ENCODE results near the gene C1orf74. TPM values are rescaled to one million over a fixed set of nuclear protein-coding genes. Genes with fewer than 3 reads are reported as not detected.

The C1orf74 gene
- total RNA-seq, 1 experiment from 2014 or later, result 4.9 TPM

GRCh38 chr1:209741193-209741592 is 43.2 kb downstream of the C1orf74 start:
- peaks cover 35% of the 10 kb centered on the region for H3K4me1 Mint-ChIP-seq (ENCODE audit: low read depth, unreplicated experiment)
- DNase-seq, result no peak
- TF ChIP-seq, protein P1, sequence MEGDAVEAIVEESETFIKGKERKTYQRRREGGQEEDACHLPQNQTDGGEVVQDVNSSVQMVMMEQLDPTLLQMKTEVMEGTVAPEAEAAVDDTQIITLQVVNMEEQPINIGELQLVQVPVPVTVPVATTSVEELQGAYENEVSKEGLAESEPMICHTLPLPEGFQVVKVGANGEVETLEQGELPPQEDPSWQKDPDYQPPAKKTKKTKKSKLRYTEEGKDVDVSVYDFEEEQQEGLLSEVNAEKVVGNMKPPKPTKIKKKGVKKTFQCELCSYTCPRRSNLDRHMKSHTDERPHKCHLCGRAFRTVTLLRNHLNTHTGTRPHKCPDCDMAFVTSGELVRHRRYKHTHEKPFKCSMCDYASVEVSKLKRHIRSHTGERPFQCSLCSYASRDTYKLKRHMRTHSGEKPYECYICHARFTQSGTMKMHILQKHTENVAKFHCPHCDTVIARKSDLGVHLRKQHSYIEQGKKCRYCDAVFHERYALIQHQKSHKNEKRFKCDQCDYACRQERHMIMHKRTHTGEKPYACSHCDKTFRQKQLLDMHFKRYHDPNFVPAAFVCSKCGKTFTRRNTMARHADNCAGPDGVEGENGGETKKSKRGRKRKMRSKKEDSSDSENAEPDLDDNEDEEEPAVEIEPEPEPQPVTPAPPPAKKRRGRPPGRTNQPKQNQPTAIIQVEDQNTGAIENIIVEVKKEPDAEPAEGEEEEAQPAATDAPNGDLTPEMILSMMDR (IDR thresholded peaks at IDR 0.05; ENCODE audit: unreplicated experiment), result no peak
- BruUV-seq (replicated peaks), result no TSS peak
- peaks cover 2% of the 10 kb centered on the region for H3K9me3 Mint-ChIP-seq (ENCODE audit: low read depth, unreplicated experiment)
- H3K4me3 Mint-ChIP-seq (ENCODE audit: low read depth, unreplicated experiment), result no peak overlapping the region
- CTCF ChIA-PET, result interaction anchor here (1.5 kb wide), 1 partner anchor 172 kb away, joined by 3 read pairs; no protein-coding TSS in a partner anchor
- intact Hi-C loops (cut with micrococcal nuclease; ENCODE audit: unreplicated experiment), result no loop called here
- H3K27ac Mint-ChIP-seq (ENCODE audit: unreplicated experiment), result no peak overlapping the region
- no peaks in the 10 kb centered on the region for H3K27me3 Mint-ChIP-seq (ENCODE audit: unreplicated experiment)
- no peaks in the 10 kb centered on the region for H3K36me3 Mint-ChIP-seq (ENCODE audit: insufficient read depth, unreplicated experiment)

DNA sequence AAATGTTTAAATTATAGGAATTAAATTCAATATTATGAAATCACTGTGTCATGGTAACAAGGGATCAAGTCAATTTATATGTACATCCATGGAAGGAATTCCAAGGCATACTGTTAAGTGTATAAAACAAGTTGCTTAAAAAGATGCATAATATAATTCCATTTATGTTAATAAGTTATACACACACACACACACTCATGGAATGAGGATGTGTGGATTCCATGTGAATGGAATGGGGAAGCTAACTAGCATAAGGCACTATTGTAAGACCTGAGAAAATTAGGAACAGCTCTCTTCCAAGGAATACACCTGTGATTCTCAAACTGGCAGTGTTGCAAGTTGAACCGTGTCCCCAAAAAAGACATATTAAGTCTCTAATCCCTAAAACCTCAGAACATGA is 46.1 kb downstream of the C1orf74 start:
- Mint-ChIP-seq H3K27ac (ENCODE audit: unreplicated experiment) (no peak overlapping the region), H3K9me3 (ENCODE audit: low read depth, unreplicated experiment) (peaks cover 2% of the 10 kb centered on the region), H3K36me3 (ENCODE audit: insufficient read depth, unreplicated experiment) (no peaks in the 10 kb centered on the region), H3K4me3 (ENCODE audit: low read depth, unreplicated experiment) (no peak overlapping the region), H3K27me3 (ENCODE audit: unreplicated experiment) (no peaks in the 10 kb centered on the region), H3K4me1 (ENCODE audit: low read depth, unreplicated experiment) (peaks cover 33% of the 10 kb centered on the region)
- BruUV-seq (replicated peaks), result no TSS peak
- TF ChIP-seq, protein P1 (IDR thresholded peaks at IDR 0.05; ENCODE audit: unreplicated experiment), result no peak
- intact Hi-C loops (cut with micrococcal nuclease; ENCODE audit: unreplicated experiment), result no loop called here
- DNase-seq, result no peak
- CTCF ChIA-PET, result interaction anchor here (0.9 kb wide), 1 partner anchor 11 kb away, joined by 3 read pairs; no protein-coding TSS in a partner anchor

DNA sequence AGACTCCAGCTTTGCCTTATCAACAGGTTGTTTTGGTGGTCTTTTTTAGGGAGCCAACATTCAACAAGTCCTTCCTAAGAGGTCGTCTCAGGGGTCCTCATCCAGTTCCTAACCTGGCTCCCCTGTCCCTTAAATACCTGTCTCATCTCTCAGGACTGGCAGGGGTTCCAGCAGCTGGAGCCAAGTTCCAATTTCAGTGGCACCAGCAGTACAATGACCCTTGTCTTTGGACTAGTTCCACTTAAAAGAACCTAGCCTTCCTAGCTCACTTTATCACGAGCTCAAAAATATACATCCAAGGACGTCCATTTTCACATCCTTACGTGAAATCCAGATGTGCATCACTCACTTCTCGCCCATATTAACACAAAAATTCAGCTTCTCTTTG is 47.2 kb downstream of the C1orf74 start:
- CTCF ChIA-PET, result no interaction called here
- Mint-ChIP-seq H3K4me3 (ENCODE audit: low read depth, unreplicated experiment) (no peak overlapping the region), H3K4me1 (ENCODE audit: low read depth, unreplicated experiment) (peaks cover 22% of the 10 kb centered on the region), H3K27me3 (ENCODE audit: unreplicated experiment) (no peaks in the 10 kb centered on the region), H3K36me3 (ENCODE audit: insufficient read depth, unreplicated experiment) (no peaks in the 10 kb centered on the region), H3K27ac (ENCODE audit: unreplicated experiment) (no peak overlapping the region), H3K9me3 (ENCODE audit: low read depth, unreplicated experiment) (peaks cover 2% of the 10 kb centered on the region)
- TF ChIP-seq, protein P1 (IDR thresholded peaks at IDR 0.05; ENCODE audit: unreplicated experiment), result no peak
- DNase-seq, result no peak
- BruUV-seq (replicated peaks), result no TSS peak
- intact Hi-C loops (cut with micrococcal nuclease; ENCODE audit: unreplicated experiment), result no loop called here

DNA sequence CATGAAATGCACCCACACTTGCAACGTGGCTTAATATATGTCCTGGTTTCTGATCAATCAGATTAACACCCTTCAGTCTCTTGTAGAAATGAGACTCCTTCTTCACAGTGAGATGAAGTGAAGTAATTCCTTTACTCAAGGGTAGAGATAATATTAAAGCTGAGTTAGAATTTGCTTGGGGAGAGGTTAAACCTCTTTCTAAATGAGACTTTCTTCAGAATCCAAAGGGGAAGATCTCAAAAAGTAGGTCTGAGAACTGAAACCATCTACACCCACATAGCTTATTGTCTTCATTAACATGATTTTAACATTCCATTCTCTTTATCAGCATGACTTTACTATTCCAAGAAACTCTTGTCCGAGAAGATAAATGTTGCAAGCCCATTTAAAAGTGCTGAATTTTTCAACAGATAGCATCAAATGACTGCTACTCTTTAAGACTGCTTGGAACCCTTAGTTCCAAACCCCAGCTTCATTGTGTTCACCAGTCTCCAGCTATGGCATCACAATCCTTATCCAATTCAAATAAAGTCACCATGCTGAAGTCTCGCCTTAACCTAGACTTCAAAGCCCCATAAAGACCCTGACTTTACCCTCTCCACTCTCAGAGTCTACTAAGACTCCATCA is 47.8 kb downstream of the C1orf74 start:
- Mint-ChIP-seq H3K36me3 (ENCODE audit: insufficient read depth, unreplicated experiment) (no peaks in the 10 kb centered on the region), H3K9me3 (ENCODE audit: low read depth, unreplicated experiment) (peaks cover 2% of the 10 kb centered on the region), H3K4me3 (ENCODE audit: low read depth, unreplicated experiment) (no peak overlapping the region), H3K4me1 (ENCODE audit: low read depth, unreplicated experiment) (peaks cover 17% of the 10 kb centered on the region), H3K27me3 (ENCODE audit: unreplicated experiment) (no peaks in the 10 kb centered on the region), H3K27ac (ENCODE audit: unreplicated experiment) (no peak overlapping the region)
- TF ChIP-seq, protein P1 (IDR thresholded peaks at IDR 0.05; ENCODE audit: unreplicated experiment), result no peak
- DNase-seq, result no peak
- CTCF ChIA-PET, result no interaction called here
- BruUV-seq (replicated peaks), result no TSS peak
- intact Hi-C loops (cut with micrococcal nuclease; ENCODE audit: unreplicated experiment), result no loop called here

Data from Calu3 (cell line).